Measurements from ENCODE around the gene DSCAM. TPM values are rescaled to one million over a fixed set of nuclear protein-coding genes. Genes with fewer than 3 reads are reported as not detected.

The DSCAM gene
- total and polyA plus RNA-seq, 2 donors (not counting 3 experiments of a cell fraction or from before 2014, with no cell fraction given): not detected

DNA sequence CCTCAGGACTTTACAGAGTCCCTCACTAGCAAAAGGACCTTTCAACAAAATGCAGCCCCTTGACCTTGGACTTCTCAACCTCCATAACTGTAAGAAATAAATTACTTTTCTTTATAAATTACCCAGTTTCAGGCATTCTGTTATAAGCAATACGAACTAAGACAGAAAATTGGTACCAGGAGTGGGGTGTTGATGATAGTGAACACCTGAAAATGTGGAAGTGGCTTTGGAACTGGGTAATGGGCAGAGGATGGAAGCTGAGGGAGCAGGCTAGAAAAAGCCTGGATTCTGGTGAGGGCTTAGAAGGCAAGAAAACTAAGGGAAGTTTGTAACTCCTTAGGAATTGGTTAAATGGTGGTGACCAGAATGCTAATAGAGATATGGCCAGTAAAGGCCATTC, 46.8 kb downstream of the DSCAM start:
- Histone ChIP-seq H3K9me1 (replicated peaks; ENCODE audit: control insufficient read depth, extremely low read depth, insufficient read depth, low read length) (no peaks in the 10 kb centered on the region), H3K9me3 (replicated peaks; ENCODE audit: control insufficient read depth, insufficient read depth, low read length) (peaks cover 2% of the 10 kb centered on the region), H3K4me2 (ENCODE audit: insufficient read depth, low read length) (no peak overlapping the region), H3K36me3 (ENCODE audit: control insufficient read depth in 2 of 2, extremely low read depth in 1 of 2, insufficient read depth in 2 of 2, low read length in 2 of 2) (no peaks in the 10 kb centered on the region), H4K20me1 (replicated peaks; ENCODE audit: control insufficient read depth, extremely low read depth, insufficient read depth, low read length) (no peaks in the 10 kb centered on the region), H3K9ac (replicated peaks; ENCODE audit: extremely low read depth, insufficient read depth, low read length) (no peak overlapping the region), H3K27ac (ENCODE audit: insufficient read depth, low read depth, low read length) (no peak overlapping the region), H2AFZ (ENCODE audit: low read depth, low read length) (no peak overlapping the region), H3K27me3 (ENCODE audit: control insufficient read depth in 2 of 2, insufficient read depth in 2 of 2, low read length in 2 of 2) (no peaks in the 10 kb centered on the region), H3K4me1 (ENCODE audit: control insufficient read depth, extremely low read depth, insufficient read depth, low read length) (no peaks in the 10 kb centered on the region), H3K4me3 (replicated peaks in 1 of 3; ENCODE audit: insufficient read depth in 1 of 3, low read depth in 1 of 3, low read length in 3 of 3) (no peak overlapping the region), H3K79me2 (ENCODE audit: control insufficient read depth, insufficient read depth, low read length) (no peaks in the 10 kb centered on the region)
- ChIA-PET POLR2A (no interaction called here), CTCF (no interaction called here)
- intact Hi-C loops (cut with micrococcal nuclease) (no loop called here), dilution Hi-C loops (cut with MboI; ENCODE audit: extremely low pct_ligation_motif_present, low sequenced_read_pairs) (no loop called here)
- TF ChIP-seq, protein P1, sequence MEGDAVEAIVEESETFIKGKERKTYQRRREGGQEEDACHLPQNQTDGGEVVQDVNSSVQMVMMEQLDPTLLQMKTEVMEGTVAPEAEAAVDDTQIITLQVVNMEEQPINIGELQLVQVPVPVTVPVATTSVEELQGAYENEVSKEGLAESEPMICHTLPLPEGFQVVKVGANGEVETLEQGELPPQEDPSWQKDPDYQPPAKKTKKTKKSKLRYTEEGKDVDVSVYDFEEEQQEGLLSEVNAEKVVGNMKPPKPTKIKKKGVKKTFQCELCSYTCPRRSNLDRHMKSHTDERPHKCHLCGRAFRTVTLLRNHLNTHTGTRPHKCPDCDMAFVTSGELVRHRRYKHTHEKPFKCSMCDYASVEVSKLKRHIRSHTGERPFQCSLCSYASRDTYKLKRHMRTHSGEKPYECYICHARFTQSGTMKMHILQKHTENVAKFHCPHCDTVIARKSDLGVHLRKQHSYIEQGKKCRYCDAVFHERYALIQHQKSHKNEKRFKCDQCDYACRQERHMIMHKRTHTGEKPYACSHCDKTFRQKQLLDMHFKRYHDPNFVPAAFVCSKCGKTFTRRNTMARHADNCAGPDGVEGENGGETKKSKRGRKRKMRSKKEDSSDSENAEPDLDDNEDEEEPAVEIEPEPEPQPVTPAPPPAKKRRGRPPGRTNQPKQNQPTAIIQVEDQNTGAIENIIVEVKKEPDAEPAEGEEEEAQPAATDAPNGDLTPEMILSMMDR (IDR thresholded peaks at IDR 0.05; ENCODE audit: extremely low read depth in 1 of 2, insufficient read depth in 1 of 2, low read depth in 1 of 2, low read length in 2 of 2): no peak
- TF ChIP-seq GATA2 (IDR thresholded peaks at IDR 0.05; ENCODE audit: insufficient read depth, insufficient read length, low read depth, low read length) (no peak), POLR2A (IDR thresholded peaks at IDR 0.05; ENCODE audit: low read depth, low read length) (no peak), POLR2AphosphoS5 (IDR thresholded peaks at IDR 0.05; ENCODE audit: insufficient read depth, low read depth, low read length) (no peak), JUN (IDR thresholded peaks at IDR 0.05; ENCODE audit: borderline replicate concordance, insufficient read depth, insufficient read length, low read depth) (no peak), MYC (IDR thresholded peaks at IDR 0.05; ENCODE audit: low read depth, low read length) (no peak), EZH2 (IDR thresholded peaks at IDR 0.05; ENCODE audit: borderline replicate concordance, low read depth, low read length, severe bottlenecking) (no peak), FOS (IDR thresholded peaks at IDR 0.05; ENCODE audit: borderline replicate concordance, insufficient read depth, low read length) (no peak)
- TF ChIP-seq, protein P2, sequence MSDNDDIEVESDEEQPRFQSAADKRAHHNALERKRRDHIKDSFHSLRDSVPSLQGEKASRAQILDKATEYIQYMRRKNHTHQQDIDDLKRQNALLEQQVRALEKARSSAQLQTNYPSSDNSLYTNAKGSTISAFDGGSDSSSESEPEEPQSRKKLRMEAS (IDR thresholded peaks at IDR 0.05; ENCODE audit: insufficient read depth, insufficient read length): no peak
- DNase-seq (ENCODE audit: low read depth, low spot score) (no peak), FAIRE-seq (no peak)
- no TSS peak for BruUV-seq (replicated peaks)
